Activated T-cell treated with anti-CD3 and anti-CD28 coated beads, Interleukin-2, amount 50 U/mL, for 48 hours (primary cell): ENCODE data around the gene PDE7B.
"Not testable (repeated sequence)": the region's sequence is repeated elsewhere in the genome, so short reads cannot be mapped to it uniquely, and the experiment has no call there.

ENCODE experiments used
- DNase-seq, 2 experiments: peaks; one replicate each; pipeline ENCODE4 v3.0.0-alpha.2; 2020

PDE7B gene

DNA sequence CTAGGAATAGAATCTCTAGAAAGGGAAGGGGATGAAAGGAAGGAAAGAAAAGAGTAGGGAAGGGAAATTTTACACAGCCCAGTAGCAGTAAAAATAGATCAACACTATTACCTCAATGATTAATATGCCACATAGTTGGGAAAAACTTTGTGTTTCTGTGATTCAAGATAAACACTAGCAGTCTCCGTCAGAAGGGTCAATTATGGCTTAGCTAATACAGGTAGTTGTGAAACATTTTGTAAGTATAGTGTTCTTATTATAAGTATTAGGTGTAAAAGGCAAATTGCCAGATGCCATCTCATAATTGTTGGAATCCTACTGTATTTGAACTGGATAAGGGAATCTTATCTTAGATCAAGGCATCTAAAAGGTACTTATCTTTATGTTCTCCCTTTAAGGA lies 232.9 kb downstream of the PDE7B start:
- DNase-seq = no peak

DNA sequence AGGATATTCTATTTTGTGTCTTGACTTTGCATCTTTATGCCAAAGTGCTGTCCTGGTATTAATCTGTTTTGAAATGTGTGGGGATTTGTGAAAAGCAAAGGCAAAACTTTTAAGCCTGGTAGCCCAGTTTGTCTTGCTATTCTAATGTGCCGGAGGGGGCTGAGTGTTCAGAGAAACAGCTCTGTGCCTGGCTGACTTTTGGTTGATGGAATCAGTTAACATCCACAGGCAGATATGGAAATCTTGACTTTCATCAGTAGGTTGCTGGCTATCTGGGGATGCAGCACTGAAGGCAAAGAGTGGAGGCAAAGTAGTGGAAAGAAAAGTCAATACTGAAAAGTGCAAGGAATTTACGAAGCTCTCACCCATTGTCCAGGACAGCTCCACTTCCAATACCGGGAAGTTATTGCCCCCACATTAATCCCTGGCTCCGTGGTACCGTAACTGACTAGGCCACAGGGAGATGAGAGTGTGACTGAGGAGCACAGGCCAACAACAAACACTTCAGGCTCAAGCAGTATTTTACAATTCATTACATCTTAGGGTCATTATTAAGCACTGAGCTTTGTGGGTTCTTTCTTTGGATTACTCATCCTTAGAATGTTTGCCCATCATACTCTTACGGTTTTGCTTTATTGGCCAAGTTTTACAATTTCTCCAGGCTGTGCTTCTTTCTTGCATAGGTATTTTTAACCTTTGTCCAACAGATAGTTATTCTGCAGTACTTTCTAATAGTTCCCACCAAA lies 234.0 kb downstream of the PDE7B start:
- DNase-seq = no peak

DNA sequence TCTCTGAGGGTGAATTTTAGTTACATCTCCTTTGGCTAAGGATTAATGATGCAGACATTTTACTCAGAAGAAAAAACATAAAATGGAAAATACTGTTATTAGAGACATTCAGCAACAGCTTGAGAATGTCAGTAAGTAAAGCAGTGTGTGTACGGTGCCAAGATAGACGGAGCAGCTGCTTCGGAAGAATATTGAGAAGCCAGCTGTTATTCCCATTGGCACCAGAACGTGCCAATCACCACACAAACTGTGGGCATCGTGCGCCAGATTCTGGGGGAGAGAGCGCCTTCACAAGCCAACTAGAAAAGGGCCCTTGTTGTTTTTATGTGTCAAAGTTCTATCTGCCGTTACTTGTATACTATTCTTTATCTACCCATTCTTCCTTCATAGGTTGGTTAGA lies 235.2 kb downstream of the PDE7B start:
- DNase-seq = no peak

DNA sequence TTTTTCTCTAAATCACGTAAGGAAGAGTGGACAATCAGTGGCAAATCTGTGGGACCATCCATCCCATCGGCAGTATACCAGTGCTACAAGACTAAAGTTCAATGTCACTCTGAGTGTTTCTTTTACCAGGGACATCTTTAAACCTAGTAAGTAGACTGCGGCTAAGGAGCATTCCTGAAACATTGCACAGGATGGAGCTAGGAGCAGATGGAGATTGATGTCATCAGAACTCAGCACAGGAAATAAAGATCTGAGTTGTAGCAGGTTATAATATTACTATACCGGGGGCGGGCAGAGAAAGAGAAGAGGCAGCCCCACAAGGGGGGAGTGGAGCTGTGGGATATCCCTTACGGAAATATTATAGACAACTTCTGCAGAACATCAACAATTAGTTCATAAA lies 236.5 kb downstream of the PDE7B start:
- no peak for DNase-seq

DNA sequence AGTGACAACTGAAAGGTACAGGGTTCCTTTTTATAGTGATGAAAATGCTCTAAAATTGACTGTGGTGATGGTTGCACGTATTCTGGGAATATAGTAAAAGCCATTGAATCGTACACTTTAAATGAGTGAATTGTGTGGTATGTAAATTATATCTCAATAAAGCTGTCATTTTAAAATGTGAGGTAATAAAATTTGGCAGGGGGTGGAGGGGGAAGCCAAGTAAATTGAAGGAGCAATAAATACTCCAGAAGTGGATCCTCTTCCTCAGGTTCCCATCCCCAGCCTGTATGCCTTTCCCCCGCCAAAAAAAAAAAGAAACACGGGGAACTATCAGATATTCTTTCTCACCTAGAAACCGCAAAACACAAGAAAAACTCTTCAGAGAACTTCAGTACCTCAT lies 237.2 kb downstream of the PDE7B start:
- DNase-seq = no peak

DNA sequence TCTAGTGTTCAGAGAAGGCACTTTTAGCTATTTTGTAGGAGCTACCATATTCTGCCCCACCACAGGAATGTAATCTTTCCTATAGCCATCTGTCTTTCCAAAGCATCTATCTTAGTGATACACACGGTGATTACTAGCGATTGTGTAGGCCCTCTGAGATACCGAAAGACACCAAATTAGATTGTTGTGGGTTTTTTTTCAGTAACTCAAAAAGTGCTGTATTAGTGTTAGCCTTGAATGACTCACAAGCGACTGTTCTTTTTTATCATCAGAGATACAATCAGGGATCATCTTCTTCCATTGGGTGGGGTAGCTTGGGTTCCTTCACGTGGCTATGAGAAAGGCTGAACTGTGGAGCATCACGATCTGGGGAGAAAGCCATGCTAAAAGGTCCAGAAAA lies 238.4 kb downstream of the PDE7B start:
- no peak for DNase-seq

DNA sequence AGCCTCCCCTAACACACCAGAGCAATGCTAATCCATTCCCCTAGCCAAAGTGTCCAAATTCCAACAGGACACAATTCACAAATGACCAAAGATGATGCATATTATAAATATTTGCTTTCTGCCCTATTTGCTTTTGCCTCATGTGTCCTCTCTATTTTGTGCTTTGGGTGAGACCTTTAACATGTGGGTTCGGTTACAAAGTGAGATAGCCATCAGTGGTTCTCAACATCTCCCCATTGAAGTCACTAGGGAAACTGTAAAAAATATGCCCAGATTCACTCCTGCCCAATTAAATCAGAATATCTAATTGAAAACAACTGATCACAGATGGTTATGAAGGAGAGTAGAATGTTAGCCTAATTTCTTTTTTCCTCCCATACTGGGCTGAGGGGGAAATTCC lies 239.4 kb downstream of the PDE7B start:
- no peak for DNase-seq

DNA sequence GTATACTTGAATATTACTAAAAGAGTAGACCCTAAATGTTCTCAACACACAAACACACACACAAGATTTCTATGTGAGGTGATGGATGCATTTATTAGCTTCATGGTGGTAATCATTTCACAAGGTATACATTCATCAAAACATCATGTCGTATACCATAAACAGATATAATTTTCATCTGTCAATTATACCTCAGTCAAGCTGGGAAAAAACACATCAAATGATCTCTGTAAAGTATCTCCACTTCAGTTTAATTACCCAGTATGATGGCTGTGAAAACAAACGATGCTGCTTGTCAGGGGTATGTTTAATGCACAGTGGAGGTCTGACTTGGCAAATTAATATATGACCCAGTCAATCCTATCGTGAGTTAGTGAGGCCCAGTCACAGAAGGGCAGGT lies 241.4 kb downstream of the PDE7B start:
- no peak for DNase-seq

DNA sequence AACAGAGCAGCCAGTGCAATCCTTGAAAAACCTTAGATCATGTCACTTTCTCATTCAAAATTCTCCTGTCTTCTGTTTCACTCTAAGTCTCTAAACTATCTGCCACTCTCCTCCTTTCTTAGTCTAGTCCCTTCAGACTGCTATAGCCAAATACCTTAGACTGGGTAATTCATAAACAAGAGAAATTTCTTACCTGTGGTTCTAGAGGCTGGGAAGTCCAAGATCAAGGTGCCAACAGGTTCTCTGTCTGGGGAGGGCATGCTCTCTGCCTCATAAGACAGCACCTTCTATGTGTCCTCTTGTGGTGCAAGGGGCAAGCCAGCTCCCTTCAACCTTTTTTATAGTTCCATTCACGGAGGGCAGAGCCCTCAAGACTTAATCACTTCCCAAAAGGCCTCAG lies 242.3 kb downstream of the PDE7B start:
- no peak for DNase-seq

DNA sequence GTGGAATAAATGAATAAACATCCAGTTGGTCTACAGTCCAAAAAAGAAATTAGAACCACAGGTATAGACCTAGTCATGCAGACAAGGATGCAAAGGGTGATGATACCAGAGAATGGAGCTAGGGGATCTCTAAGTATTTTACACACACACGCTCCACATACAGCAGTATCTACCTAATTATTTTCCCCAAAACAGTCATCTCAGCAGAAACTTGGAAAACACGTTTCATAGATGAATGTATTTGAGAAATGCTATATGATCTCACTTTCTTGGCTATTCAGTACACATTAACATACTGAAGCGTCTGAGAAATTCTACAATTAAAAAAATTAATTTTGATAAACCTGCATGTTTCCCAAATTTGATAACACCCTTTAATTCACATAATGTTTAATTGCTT lies 243.3 kb downstream of the PDE7B start:
- no peak for DNase-seq

DNA sequence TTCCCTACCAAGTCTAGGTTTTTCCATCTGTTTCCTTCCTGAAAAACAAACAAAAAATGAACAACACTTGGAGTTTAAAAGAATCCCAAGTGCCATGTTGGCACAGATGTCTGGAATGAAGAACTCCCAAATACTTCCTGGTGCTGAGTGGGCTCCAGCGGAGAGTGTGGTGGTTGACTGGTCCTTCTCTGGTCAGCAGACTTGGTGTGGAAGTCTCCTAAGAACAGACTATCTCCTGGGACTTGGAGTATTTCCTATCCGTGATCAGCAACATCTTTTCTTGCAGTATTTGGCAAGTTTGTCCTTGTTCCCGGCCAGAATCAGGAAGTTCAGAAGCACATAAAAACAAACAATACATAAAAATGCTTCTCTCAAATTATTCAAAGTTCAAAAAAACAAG lies 244.5 kb downstream of the PDE7B start:
- no peak for DNase-seq

DNA sequence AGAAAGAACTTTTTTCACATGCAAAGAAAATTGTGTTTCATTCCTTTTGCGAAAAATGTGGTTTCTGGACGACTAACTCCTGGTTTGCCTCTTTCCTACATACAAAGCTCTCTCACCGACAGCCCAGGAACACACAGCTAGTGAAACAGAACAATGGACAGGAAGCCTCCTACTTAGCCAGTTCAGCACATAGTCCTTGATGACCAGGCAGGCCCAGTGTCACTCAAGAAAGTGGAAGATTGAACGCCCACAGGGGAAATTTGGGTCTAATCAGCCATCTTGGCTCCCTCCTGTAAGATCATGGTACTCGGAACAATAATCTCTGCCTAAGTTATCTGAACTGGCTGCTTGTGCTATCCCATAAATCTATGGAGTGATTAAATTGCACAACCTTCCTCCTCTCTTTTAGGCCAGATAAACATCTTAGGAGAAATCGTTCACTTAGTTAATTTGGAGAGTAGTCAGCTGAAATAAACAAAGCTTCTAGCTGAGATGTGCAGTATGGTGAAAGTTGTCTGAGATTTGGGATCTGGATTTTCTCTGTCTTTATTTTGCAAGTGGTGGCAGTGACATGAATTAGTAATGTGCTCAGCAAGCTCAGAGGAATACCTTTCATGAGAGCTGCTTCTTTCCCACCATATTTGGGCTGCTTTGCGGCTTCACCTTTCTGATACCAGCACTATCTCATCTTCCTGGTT lies 251.6 kb downstream of the PDE7B start:
- no peak for DNase-seq

DNA sequence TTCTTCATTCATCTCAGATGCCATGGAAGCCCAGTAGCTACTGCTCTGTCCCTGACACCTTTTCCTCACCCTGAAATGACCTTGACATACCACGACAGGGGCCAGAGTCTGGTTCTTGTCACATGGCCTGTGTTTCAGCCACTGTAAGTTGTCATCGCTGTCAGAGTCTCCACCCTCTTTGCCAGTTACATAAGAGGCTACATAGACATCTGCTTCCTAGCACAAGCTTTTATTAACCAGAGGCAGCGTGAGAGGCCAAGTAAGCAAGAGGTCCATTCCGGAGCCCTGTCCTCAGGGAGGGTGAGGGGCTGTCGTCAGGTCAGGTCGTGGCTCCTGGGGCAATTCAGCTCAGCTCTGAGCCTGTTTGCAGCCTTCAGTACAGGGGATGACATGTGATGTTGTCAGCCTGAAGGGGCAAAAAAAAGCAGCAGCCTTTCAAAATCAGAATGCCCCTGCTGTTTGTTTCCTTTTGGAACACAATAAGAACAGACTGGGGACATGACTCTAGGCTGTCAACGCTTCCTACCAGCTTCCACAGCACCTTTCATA lies 252.3 kb downstream of the PDE7B start:
- DNase-seq = no peak

DNA sequence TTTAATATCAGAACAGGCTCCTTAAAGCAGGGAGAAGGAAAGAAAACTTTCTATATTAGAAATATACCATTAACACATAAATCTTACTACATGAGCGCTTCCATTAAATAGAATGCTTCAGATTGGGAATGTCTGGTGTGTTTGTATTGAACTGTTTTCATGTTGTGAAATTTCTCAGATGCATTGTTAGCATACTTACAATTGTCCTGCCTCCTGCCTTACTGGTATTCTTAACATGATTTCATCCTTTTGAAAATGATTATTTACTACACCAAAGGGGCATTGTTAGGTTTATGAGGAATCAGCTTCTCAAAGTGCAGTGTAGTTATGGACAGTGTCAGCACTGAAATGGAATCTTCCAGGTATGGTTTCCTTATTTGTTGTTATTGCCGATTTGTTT lies 253.1 kb downstream of the PDE7B start:
- DNase-seq = no peak

DNA sequence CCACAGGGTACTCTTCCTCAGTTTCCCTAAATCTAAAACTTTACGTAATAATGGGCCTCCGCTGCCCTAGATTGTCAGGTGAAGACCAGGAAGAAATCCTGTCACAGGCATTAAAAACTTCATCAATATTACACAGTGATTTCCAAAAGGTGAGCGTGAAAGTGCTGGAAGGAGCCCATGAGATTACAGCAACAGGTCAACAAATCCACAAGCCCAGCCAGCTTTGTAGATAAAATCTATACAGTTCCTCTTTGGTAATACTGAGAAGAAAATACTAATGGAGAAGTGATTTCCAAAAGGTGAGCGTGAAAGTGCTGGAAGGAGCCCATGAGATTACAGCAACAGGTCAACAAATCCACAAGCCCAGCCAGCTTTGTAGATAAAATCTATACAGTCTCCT lies 254.3 kb downstream of the PDE7B start:
- DNase-seq = not testable (repeated sequence)

DNA sequence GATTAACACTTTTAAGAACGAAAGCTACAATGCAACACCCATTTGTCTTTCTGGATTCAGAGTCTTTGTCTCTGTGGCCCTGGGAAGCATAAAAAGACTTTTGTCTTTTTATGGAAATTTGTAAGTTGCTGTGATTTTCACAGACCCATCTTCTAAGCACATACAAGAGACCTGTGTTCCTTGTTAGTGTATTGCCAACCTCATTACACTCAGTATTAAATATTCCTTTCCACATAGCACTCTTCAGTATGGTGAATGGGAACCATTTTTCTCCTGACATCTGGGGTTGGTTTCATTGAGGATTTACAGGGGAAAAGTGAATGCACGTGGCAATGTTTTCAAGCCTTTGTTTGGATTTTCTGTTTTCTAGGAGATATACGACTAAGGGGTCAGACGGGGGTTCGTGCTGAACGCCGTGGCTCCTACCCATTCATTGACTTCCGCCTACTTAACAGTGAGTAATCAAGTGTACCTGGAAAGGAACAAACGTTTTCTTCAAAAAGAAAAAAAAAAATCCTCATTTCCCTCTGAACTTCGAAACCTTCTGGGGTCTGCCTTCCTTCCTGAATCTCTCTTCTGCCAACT lies 257.0 kb downstream of the PDE7B start:
- no peak for DNase-seq

DNA sequence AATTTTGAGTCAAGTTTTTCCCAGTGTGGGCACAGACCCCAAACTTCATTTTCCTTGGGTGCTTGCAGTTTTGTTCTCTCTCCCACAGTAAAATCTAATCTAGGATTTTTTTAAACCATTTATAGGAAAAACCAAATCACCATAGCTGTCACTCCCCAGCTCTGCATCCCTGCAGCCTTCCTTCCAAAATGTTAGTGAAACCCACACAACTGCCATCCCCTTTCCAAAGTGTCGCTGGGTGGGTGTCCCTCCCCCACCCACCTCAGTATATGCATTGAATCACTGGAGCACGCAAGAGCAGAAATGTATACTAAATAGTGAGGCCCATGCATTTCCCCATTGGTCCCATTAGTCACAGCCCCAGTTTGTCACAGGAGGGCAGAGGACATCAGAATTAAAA lies 260.3 kb downstream of the PDE7B start:
- no peak for DNase-seq

DNA sequence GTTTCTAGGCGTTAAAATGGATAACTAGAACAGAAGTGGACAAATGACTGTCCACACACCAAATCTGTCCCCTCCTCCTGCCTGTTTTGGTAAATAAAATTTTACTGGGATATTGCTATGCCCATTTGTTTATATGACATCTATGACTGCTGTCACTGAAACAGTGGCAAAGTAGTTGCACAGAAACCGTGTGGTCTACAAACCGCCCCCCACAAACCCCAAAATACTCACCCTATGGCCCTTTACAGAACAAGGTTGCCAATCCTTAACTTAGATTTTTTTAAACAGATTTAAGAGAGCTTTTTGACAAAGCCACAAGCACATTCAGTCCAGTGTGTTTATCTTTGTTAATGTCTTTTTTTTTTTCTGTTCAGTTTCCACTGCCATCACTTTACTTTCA lies 260.8 kb downstream of the PDE7B start:
- DNase-seq = no peak

DNA sequence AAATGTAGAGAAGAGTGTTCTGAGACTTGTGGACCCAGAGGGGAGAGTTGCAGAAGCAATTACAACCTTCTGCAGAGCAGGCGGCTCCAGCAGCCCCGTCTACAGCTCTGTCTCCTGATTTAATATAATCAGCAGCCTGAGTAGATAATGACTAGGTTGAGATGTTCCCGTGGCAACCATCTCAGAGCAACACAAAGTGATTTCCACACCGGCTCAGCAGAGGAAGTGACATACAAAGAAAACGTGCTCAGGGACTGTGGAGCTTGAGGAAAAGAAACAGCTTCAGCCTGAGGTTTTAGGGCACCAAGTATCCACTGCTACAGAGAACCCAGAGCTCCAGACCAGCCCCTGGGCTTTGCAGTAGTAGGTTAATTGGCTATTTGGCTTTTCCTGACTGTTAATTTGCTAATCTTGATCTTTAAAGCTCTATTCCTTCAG lies 262.3 kb downstream of the PDE7B start:
- no peak for DNase-seq

DNA sequence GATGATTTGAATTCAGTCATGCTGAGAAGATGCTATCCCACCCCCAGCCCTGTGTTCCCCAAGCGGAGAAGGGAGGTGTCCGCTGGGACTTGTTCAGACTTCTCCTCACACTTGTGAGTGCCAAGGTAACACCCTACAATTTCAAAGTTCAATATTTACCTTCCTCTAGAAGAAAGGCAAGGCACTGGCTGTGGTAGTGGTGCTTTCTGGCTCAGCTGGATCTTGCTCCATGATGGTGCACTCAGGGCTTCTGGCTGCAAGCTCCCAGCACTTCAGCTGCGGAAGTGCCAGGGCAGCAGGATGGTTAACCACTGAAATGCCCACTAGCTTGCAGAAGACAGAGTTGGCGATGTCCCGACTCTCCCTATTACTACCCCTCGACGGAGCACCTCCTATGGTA lies 263.2 kb downstream of the PDE7B start:
- no peak for DNase-seq

DNA sequence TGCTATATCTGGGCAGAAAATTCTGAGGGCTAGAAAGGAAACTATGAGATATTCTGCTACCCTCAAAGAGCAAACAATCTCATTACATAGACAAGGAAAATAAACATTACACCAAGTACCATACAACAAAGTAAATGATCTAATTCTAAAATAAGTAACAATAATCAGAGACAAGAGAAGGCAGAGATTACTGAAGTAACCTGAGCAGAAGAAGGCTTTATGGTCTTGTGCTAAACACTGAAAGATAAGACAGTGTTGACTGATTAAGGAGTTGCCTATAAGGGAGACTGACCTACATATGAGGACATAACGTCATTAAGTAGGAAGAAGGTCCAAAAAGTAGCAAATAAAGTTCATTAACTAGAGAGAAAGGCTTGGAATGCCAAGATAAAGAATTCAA lies 264.4 kb downstream of the PDE7B start:
- no peak for DNase-seq

DNA sequence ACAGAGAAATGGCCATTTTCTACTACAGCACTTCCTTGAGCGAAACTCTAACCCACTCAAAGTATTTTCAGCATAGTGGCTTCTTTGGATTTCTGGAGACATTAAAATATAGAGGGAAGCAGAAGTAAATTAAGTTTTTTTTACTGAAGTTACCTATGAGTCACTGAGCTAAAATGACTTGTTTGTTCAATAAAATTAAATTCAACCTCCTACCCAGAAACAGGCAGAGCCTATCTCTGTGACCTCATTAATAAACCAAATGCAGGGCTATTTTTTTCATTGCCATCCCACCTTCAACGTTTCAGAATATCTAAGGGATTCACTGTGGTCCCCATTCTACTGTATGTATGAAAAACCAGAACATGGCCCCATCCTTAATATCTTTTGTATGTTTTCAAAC lies 265.6 kb downstream of the PDE7B start:
- no peak for DNase-seq

DNA sequence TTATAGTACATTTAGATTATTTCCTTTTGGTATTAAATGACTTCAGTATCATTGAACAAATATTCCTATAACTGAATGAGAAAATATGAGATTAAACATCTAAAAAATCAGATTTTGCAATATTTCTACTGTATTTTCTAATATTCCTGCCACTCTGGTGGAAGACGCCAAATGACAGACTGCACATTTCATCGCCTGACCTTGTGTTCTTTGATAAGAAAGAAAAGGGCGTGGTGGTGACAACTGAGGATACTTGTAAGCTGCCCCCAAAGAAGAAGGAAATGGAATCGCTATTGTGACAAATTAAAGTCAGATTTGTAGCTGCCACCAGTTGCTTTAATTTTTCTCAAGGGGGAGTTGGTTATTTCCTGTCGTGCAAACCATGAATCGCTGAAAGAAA lies 267.3 kb downstream of the PDE7B start:
- DNase-seq = no peak

DNA sequence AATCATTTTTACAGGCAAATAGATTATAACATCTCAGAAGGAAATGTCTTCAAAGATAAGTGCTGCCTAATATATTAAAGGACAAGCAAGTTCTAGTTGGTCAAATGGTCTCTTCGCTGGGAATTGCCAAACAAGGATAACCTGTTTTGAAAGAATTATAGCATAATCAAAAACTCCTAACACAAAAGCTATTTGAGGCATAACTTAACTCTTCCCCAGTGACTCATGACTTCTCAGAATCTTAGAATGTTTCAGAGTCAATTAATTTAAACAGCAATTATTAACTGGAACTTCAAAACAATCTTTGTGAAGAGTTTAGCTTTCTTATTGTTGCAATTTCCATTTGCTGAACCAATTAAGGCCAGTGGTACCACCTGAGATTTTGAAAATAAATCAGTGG lies 272.0 kb downstream of the PDE7B start:
- no peak for DNase-seq
